SK-N-SH (cell line): Measurements from ENCODE around the gene NCAM1. TPM values are rescaled to one million over a fixed set of nuclear protein-coding genes. Genes with fewer than 3 reads are reported as not detected.

Experiments
- CTCF ChIA-PET: fragments of 300-600, 350-600 bp; formaldehyde crosslinking; extraction: SDS; loops from one replicate; lab custom pipeline; 2021; lab: Yijun Ruan, JAX
- POLR2A ChIA-PET: fragments of 350-600 bp; sonication (Branson Sonifier 250); formaldehyde crosslinking; extraction: SDS; loops from one replicate; lab custom pipeline; 2020; ENCODE audit warnings: antibody characterized with exemption, inconsistent platforms; lab: Yijun Ruan, JAX
- DNase-seq: peaks from one replicate; pipeline ENCODE4 v3.0.0; 2012
- H2AFZ ChIP-seq: fragments of 200-600 bp; sonication (generic); 2 replicates; pipeline ENCODE4 v1.8.1; 2016; ENCODE audit warnings: antibody characterized with exemption, mild to moderate bottlenecking, low read depth
- H3F3A ChIP-seq: fragments of 200-600 bp; sonication (generic); replicated peaks from 2 replicates; pipeline ENCODE3; 2016; ENCODE audit warnings: antibody characterized with exemption, mild to moderate bottlenecking; ENCODE audit not compliant: insufficient read depth
- H3K27ac ChIP-seq, 2 experiments: fragments of 200-500 bp in 1 of 2; fragments of 200-600 bp in 1 of 2; sonication (Bioruptor generic) in 1 of 2; sonication (generic), shearing (Covaris generic) in 1 of 2; 2 replicates each; pipeline versions ENCODE4 v1.5.1 to v1.6.1; 2014 to 2016; ENCODE audit warnings: low read depth in 2 of 2, inconsistent platforms in 1 of 2, low read length in 1 of 2, mild to moderate bottlenecking in 1 of 2, mixed read lengths in 1 of 2
- H3K27me3 ChIP-seq: fragments of 200-600 bp; sonication (generic), shearing (Covaris generic); 2 replicates; pipeline ENCODE4 v1.6.1; 2016; ENCODE audit warnings: mixed run types; ENCODE audit not compliant: insufficient read depth
- H3K36me3 ChIP-seq, 2 experiments: fragments of 200-500 bp in 1 of 2; fragments of 200-600 bp in 1 of 2; sonication (Bioruptor generic) in 1 of 2; sonication (generic) in 1 of 2; replicated peaks in 1 of 2; 2 replicates each; pipeline versions ENCODE3 to v1.5.1; 2014 to 2016; ENCODE audit warnings: low read length in 1 of 2, mild to moderate bottlenecking in 1 of 2; ENCODE audit not compliant: insufficient read depth in 2 of 2, control insufficient read depth in 1 of 2
- H3K4me1 ChIP-seq, 2 experiments: fragments of 200-500 bp in 1 of 2; fragments of 200-600 bp in 1 of 2; sonication (Bioruptor generic) in 1 of 2; sonication (generic), shearing (Covaris generic) in 1 of 2; 2 replicates each; pipeline versions ENCODE4 v1.5.1 to v1.6.1; 2014 to 2016; ENCODE audit warnings: low read depth in 1 of 2, low read length in 1 of 2, mixed run types in 1 of 2; ENCODE audit not compliant: insufficient read depth in 2 of 2, control insufficient read depth in 1 of 2
- H3K4me2 ChIP-seq: fragments of 200-600 bp; sonication (generic), shearing (Covaris generic); 2 replicates; pipeline ENCODE4 v1.6.1; 2017; ENCODE audit warnings: mixed run types
- H3K4me3 ChIP-seq, 2 experiments: fragments of 200-500 bp in 1 of 2; fragments of 200-600 bp in 1 of 2; sonication (Bioruptor generic) in 1 of 2; sonication (generic), shearing (Covaris generic) in 1 of 2; 2 replicates each; pipeline versions ENCODE4 v1.5.1 to v1.8.1; 2014 to 2016; ENCODE audit warnings: low read depth in 2 of 2, inconsistent platforms in 1 of 2, low read length in 1 of 2, mild to moderate bottlenecking in 1 of 2, mixed read lengths in 1 of 2, moderate library complexity in 1 of 2
- H3K79me2 ChIP-seq: fragments of 200-600 bp; sonication (generic); 2 replicates; pipeline ENCODE4 v1.8.1; 2017; ENCODE audit warnings: mild to moderate bottlenecking; ENCODE audit not compliant: insufficient read depth
- H3K9ac ChIP-seq: fragments of 200-600 bp; sonication (generic); 2 replicates; pipeline ENCODE4 v1.6.1; 2017; ENCODE audit warnings: mixed run types
- H3K9me2 ChIP-seq: fragments of 200-600 bp; sonication (generic); 2 replicates; pipeline ENCODE4 v1.6.1; 2017; ENCODE audit warnings: mixed run types
- H3K9me3 ChIP-seq: fragments of 200-600 bp; sonication (generic); 2 replicates; pipeline ENCODE4 v1.6.1; 2017; ENCODE audit warnings: mixed run types, mild to moderate bottlenecking, moderate library complexity
- H4K20me1 ChIP-seq: fragments of 200-600 bp; sonication (generic); 2 replicates; pipeline ENCODE4 v1.6.1; 2017; ENCODE audit warnings: mild to moderate bottlenecking, mixed run types; ENCODE audit not compliant: insufficient read depth
- CHD2 ChIP-seq: fragments of 150-350 bp; IDR thresholded peaks from 2 replicates; pipeline ENCODE4 v1.6.1; 2018; ENCODE audit warnings: low read length; ENCODE audit not compliant: partially characterized antibody
- CTCF ChIP-seq: fragments of 200-600 bp; sonication (generic); IDR thresholded peaks from 2 replicates; pipeline ENCODE4 v1.6.1; 2017; ENCODE audit warnings: antibody characterized with exemption, mild to moderate bottlenecking, moderate library complexity
- EZH2phosphoT487 ChIP-seq: fragments of 200-600 bp; sonication (generic); IDR thresholded peaks from 2 replicates; pipeline ENCODE4 v1.6.1; 2017; ENCODE audit warnings: low read depth, mixed run types, mild to moderate bottlenecking, antibody characterized with exemption, moderate library complexity, borderline replicate concordance
- FOSL2 ChIP-seq: IDR thresholded peaks from 2 replicates; pipeline ENCODE4 v1.4.0; 2012; ENCODE audit warnings: low read depth, mild to moderate bottlenecking, moderate library complexity, borderline replicate concordance
- FOXJ3 ChIP-seq: sonication (generic); formaldehyde crosslinking; IDR thresholded peaks from 2 replicates; pipeline ENCODE4 v1.5.1; 2020; ENCODE audit warnings: mild to moderate bottlenecking, missing genetic modification reagents
- GABPA ChIP-seq: IDR thresholded peaks from 2 replicates; pipeline ENCODE4 v1.4.0; 2012; ENCODE audit warnings: low read depth, mild to moderate bottlenecking
- GATA2 ChIP-seq: sonication (generic); formaldehyde crosslinking; IDR thresholded peaks from 2 replicates; pipeline ENCODE4 v1.5.0; 2020; ENCODE audit warnings: mild to moderate bottlenecking, missing genetic modification reagents
- IRF3 ChIP-seq: fragments of 150-350 bp; IDR thresholded peaks from 2 replicates; pipeline ENCODE4 v1.6.1; 2016; ENCODE audit warnings: mild to moderate bottlenecking, low read depth, low read length
- JUND ChIP-seq: IDR thresholded peaks from 2 replicates; pipeline ENCODE4 v1.4.0; 2012
- MXI1 ChIP-seq: IDR thresholded peaks from 2 replicates; pipeline ENCODE4 v1.6.1; 2012; ENCODE audit warnings: mild to moderate bottlenecking, low read depth, low read length, improper control_type of control experiment
- NFIC ChIP-seq: IDR thresholded peaks from 2 replicates; pipeline ENCODE4 v1.4.0; 2012; ENCODE audit warnings: borderline replicate concordance
- NRF1 ChIP-seq: IDR thresholded peaks from 2 replicates; pipeline ENCODE4 v1.6.1; 2012; ENCODE audit warnings: low read depth, mild to moderate bottlenecking, low read length
- POLR2AphosphoS5 ChIP-seq: IDR thresholded peaks from 2 replicates; pipeline ENCODE4 v1.6.1; 2012; ENCODE audit warnings: low read depth, low read length
- RAD21 ChIP-seq: IDR thresholded peaks from 2 replicates; pipeline ENCODE4 v1.6.1; 2012; ENCODE audit warnings: mild to moderate bottlenecking, low read length
- RXRA ChIP-seq: IDR thresholded peaks from 2 replicates; pipeline ENCODE4 v1.4.0; 2012; ENCODE audit warnings: low read depth, mild to moderate bottlenecking, borderline replicate concordance
- SMC3 ChIP-seq: IDR thresholded peaks from 2 replicates; pipeline ENCODE4 v1.6.1; 2012; ENCODE audit warnings: low read depth, low read length, improper control_type of control experiment
- TCF12 ChIP-seq: IDR thresholded peaks from 2 replicates; pipeline ENCODE4 v1.4.0; 2012
- USF1 ChIP-seq: IDR thresholded peaks from 2 replicates; pipeline ENCODE4 v1.4.0; 2012; ENCODE audit warnings: low read depth, borderline replicate concordance
- WGBS: methylation state at CpG from one replicate; pipeline ENCODE4 v1.1.6; 2017; ENCODE audit warnings: low lambda C conversion rate; 5-methylcytosine and 5-hydroxymethylcytosine counted together
- polyA plus RNA-seq, 3 experiments: library from polyadenylated mRNA; depleted of rRNA; stranded (reverse); fragments of >200 nt; gene quantifications; 2 replicates each; pipeline ENCODE4 v1.2.3, GENCODE V29; 2012

The NCAM1 gene
- polyA plus RNA-seq, 1 of the 3 experiments (the other 2 are of a cell fraction), result 19.4 TPM

- WGBS, result 87% methylated on average over 6 of the region's 6 CpGs
- Histone ChIP-seq H3K9me2 (no peaks in the 10 kb centered on the region), H3K4me2 (no peak overlapping the region), H3K4me1 (peaks cover 0 to under 1% of the 10 kb centered on the region in 2 experiments; a peak in 2 of 4 replicates), H3K9me3 (no peaks in the 10 kb centered on the region), H3K36me3 (no peaks in the 10 kb centered on the region), H3F3A (no peaks in the 10 kb centered on the region), H3K4me3 (no peak overlapping the region), H2AFZ (no peak overlapping the region), H3K9ac (no peak overlapping the region), H3K79me2 (no peaks in the 10 kb centered on the region), H3K27me3 (no peaks in the 10 kb centered on the region), H3K27ac (no peak overlapping the region), H4K20me1 (no peaks in the 10 kb centered on the region)
- POLR2A ChIA-PET, result no interaction called here
- CTCF ChIA-PET, result no interaction called here
- TF ChIP-seq TCF12, result no peak
- TF ChIP-seq RXRA, result no peak
- no peak for TF ChIP-seq POLR2AphosphoS5
- no peak for TF ChIP-seq GATA2
- no peak for TF ChIP-seq CTCF
- no peak for TF ChIP-seq JUND
- TF ChIP-seq FOSL2, result no peak
- TF ChIP-seq IRF3, result no peak
- no peak for DNase-seq
Observed at GRCh38 chr11:113077379-113077778, 116.2 kb downstream of the NCAM1 start.

GRCh38 chr11:113082341-113082955 is 121.2 kb downstream of the NCAM1 start:
- H3K36me3 ChIP-seq, result no peaks in the 10 kb centered on the region
- no peaks in the 10 kb centered on the region for H3K9me3 ChIP-seq
- H3K27ac ChIP-seq, result no peak overlapping the region
- no peaks in the 10 kb centered on the region for H4K20me1 ChIP-seq
- no peaks in the 10 kb centered on the region for H3K9me2 ChIP-seq
- peaks cover 0 to 3% of the 10 kb centered on the region in 2 experiments; a peak in 2 of 4 replicates for H3K4me1 ChIP-seq
- no peaks in the 10 kb centered on the region for H3F3A ChIP-seq
- H3K4me3 ChIP-seq, result no peak overlapping the region
- ChIA-PET CTCF (interaction anchor here (1.7 kb wide), 1 partner anchor 69 kb away, joined by 3 read pairs; no protein-coding TSS in a partner anchor), POLR2A (no interaction called here)
- H3K27me3 ChIP-seq, result no peaks in the 10 kb centered on the region
- 75% methylated on average over 12 of the region's 12 CpGs for WGBS
- no peak overlapping the region for H2AFZ ChIP-seq
- H3K4me2 ChIP-seq, result no peak overlapping the region
- H3K79me2 ChIP-seq, result no peaks in the 10 kb centered on the region
- no peak for DNase-seq
- H3K9ac ChIP-seq, result no peak overlapping the region
- TF ChIP-seq IRF3 (no peak), MXI1 (no peak), TCF12 (no peak), CHD2 (no peak), RAD21 (no peak), EZH2phosphoT487 (no peak), NRF1 (no peak), FOXJ3 (no peak), JUND (no peak), SMC3 (no peak), GABPA (no peak), CTCF (no peak), NFIC (no peak), USF1 (no peak)
